ENCODE data around the gene KLF17.

- TF ChIP-seq EHMT2 (IDR thresholded peaks at IDR 0.05; ENCODE audit: low read depth) = no peak
- TF ChIP-seq CEBPB (IDR thresholded peaks at IDR 0.05) = no peak
- no peak for TF ChIP-seq TP53 (CRISPR knock-in tag; IDR thresholded peaks at IDR 0.05)
- no peak for TF ChIP-seq HES2 (IDR thresholded peaks at IDR 0.05)
- no peak for TF ChIP-seq CTCF (IDR thresholded peaks at IDR 0.05)
- no peak for TF ChIP-seq RAD21 (conservative IDR thresholded peaks at IDR 0.05 in 1 of 2, IDR thresholded peaks at IDR 0.05 in 1 of 2)
- no peak for TF ChIP-seq SMC3 (IDR thresholded peaks at IDR 0.05)
- no peak for TF ChIP-seq REST (IDR thresholded peaks at IDR 0.05)
- no peak for TF ChIP-seq POLR2A (IDR thresholded peaks at IDR 0.05; ENCODE audit: low read length)
These were observed 44.2 kb upstream of the KLF17 start for GRCh38 chr1:44074415-44074814.

Measured in A549 (cell line).